ENCODE measurements around the gene HOXD11.

Gene HOXD11

GRCh38 chr2:176120364-176121189 lies 13.5 kb downstream of the HOXD11 start:
- no peak for DNase-seq (ENCODE audit: low read depth)

DNA sequence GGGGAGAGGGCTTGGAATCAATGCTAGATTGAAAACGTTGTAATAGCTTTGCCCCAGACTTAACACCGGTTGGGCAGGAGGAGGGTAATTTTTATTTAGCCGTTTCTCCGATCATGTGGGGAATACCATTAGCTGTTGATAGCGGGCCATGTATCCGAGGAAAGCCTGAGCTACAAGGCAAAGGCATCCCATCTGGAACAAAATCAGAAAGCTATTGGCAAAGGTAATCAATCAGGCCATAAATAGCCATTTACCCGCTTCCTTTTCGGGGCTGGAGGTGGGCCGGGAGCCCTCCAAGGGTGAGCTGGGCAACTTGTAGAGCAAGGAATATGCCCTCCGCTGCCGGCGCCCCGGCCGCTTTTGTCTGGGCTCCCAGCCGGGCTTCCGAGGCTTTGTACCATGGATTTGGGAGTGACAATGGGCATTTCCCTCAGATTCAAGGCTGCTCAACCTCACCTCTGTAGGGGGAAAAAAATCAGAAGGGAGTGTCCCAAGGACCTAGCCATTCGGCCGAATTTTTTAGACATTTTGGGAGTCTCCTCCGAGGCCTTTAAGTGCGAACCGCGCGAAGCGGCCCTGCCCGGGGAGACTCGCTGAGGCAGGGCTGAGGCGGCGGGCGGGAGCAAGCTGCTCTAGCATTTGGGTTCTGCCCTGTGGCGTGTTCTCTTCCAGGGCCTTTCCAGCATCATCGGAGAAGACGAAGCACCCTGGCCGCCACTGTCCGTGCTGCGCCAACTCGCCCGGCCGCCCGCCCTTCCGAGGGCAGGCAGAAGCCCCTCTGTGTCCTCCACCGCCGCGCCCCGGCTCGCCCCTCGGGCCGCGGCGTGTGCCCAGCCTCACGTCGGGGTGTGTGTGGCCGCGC lies 14.3 kb downstream of the HOXD11 start:
- no peak for DNase-seq (ENCODE audit: low read depth)

DNA sequence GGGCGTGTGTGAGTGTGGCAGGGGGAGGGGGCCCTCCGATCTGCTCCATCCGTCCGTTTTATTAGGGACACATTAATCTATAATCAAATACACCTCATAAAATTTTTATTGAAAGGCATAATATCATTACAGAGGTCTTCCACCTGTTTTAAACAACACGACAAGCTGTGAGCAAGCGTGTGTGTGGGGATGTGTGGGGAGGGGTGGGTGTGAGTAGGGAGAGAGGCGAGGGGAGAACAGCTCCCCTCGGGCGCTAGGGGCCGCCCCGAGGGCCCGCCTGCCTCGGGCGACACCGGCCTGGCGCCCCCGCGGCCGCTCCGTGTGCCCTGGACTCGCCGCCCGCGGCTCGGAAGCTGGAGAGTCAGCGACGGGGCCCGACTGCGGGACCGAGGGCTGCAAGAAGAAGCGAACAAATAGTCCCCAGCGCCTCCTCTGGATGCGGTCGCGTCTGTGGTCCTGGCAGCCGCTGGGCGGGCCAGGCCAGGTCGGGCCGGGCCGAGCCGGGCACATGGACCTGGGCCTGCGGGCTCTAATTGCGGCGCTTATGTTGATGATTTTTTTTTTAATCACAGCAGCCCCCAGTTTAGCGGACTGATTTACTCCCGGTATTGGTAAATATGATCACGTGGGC lies 15.1 kb downstream of the HOXD11 start:
- no peak for DNase-seq (ENCODE audit: low read depth)

GRCh38 chr2:176122683-176123410 lies 15.8 kb downstream of the HOXD11 start, which contains the start of gene HOXD9:
Gene HOXD9, plus strand, starts transcription at chr2:176122719. Its CDS starts 50 bp downstream, at chr2:176122769.
- no peak for DNase-seq (ENCODE audit: low read depth)

GRCh38 chr2:176123411-176124109 lies 16.5 kb downstream of the HOXD11 start:
- DNase-seq (ENCODE audit: low read depth): no peak

DNA sequence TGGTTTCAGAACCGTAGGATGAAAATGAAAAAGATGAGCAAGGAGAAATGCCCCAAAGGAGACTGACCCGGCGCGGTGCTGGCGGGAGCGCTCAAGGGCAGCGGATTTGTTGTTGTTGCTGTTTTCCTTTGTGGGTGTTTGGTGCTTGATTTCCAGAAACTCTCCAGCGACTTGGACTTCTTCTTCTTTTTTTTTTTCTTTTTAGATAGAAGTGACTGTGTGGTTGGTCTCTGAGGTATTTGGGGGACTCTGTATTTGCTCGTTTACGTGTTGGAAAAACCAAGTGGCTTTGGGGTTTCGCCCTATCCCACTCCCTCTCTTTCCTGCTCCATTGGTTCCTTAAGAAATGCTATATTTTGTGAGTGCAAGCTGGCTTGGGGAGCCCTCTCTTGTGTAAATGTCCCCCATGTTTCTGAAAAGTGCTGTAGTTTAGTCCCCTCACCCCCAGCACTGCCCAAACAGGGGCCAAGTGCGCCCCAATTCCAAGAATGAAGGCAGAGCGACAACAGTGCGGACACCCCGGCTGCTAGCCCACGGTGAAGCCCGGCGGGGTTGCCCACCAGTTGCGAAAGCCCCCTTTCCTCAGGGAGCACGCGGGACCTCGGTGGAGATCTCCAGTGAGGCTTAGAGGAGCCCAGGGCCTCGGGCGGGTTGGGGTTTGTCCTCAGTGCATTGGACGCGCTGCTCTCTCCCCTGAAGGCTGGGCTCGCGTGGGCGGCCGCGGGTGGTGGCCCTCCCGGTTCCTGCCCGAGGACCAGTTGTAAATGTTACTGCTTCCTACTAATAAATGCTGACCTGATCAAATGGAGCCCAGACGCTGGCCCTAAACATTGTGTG lies 17.2 kb downstream of the HOXD11 start:
- no peak for DNase-seq (ENCODE audit: low read depth)

DNA sequence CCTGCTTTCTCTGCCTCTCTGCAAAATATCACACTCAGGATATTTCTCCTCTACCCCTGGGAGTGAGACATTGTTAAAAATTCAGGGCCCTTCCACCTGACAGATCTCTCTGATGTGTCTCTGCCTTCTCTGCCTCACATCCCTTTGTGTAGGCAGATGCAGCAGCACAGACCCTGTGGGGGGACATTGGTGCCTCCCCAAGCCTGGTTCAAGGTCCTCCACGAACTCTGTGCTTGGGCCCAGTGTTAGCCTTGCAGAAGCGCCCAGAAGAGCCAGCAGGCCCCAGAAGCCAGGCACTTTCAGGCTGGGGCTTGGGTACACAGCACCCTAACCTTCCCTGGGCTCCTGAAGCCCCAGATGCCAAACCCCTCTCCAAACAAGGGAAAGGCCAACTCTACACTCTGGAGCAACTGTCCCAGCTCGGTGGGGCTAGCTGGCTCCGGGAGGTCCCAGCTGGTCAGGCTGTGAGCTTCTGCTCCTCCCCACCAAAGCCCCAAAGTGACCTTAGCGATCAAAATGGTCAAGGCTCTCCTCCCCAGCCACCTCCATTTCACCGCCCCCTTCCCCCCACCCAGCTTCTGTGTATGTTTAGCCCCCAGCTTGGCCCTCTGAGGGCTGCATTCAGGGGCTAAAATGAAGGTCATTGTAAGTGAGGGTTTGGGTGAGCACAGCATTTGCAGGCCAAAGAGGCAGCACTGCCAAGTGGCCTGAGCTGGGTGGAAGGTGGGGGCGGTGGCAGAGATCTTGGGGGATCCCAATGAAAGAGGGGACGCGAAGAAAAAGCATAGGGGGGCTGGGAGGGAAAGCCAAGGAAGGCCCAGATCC lies 18.1 kb downstream of the HOXD11 start:
- DNase-seq (ENCODE audit: low read depth): no peak

DNA sequence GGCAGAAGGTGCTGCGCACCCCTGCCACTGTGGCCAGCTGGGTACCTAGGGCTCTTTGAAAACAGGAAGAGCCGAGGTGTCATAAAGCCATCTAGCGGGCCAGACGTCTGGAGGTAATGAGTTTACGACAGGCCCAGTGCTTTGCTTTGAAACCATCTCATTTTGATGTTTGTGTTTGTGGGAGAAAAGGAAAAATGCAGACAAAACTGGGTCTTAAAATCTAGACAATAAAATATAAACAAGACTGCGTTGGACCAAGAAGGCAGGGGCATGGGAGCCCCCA lies 18.6 kb downstream of the HOXD11 start:
- DNase-seq (ENCODE audit: low read depth): no peak

GRCh38 chr2:176126929-176127773 lies 20.1 kb downstream of the HOXD11 start:
- DNase-seq (ENCODE audit: low read depth): no peak

- no peak for DNase-seq (ENCODE audit: low read depth)
Measured at GRCh38 chr2:176127774-176128072, 20.6 kb downstream of the HOXD11 start.

DNA sequence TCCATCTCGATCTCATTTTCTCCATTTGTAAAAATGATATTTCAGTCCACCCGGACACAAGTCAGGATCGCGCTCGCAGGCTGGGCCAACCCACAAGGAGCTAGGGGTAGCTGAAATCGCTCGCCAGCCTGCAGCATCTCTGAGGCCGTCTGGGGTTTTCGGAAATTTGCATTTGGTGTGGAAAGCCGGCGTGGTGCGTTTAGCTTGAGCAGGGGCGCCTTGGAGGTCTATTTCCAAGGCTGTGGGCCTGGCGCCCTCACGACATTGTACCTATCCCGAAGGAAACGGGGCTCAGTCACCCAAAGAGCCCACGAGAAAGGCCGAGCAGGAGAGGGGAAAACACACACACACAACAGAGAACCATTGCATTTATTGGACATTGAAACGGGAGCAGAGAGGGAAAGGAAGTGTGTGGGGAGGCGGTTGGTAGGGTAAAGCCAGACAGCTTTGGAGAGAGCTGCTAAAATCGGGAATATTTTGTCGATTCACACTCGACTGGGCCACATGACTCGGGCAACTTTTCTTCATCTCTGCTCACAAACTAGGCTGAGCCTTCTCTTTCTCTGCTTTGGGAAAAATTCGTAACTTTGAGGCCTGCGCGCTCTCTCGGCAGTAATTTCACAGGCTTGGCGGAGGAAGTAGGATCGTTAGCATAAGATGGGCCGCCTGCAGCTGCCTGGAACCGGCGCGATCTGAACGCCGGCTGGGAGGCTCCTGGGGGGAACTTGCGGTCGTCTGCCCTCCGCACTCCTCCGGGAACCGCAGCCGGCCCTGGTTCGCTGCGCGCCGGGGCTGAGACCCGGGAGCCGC lies 21.3 kb downstream of the HOXD11 start:
- DNase-seq (ENCODE audit: low read depth): no peak

DNA sequence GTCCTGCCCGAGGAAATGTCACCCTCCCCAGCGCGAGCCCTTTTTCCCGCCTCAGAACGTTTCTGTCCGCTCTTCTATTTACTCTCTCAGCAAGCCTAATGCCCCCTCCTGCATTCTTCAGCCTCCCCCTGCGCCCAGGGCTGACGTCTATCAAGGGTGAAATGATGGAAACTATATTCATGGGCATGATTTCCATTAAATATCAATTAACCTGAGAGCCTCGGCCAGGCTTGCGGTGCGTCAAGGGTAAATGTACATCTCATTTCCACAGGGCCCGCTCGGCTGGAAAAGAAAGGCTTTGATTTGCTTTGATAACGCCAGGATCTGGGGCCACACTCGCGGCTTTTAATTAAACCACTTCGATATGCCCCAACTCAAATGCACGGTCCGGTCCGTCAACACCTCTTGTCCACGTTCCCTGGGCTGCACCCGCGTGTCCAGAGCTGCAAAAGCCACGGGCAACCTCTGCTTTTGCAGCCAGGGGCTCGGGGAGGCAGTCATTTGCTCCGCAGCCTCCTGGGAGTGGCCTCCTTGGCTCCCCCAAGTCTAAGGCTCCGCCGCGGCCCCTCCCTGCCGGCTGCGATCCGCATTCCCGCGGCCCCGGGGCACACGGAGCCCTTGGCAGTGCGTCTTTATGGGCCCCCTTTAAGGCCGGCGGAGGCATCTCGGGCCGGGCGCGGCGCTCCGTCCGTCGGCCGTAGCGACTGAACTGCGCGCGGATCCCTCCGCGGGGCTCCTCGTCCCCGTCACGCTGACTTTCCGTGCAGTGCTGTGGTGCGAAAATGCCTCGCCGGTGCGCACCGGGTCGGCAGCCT lies 22.1 kb downstream of the HOXD11 start, which contains the start of gene HOXD8:
HOXD8 (plus strand) TSS at position 724 of the 815 bp plus-strand sequence. CDS start 662 bp downstream, outside the sequence.
- no peak for DNase-seq (ENCODE audit: low read depth)

DNA sequence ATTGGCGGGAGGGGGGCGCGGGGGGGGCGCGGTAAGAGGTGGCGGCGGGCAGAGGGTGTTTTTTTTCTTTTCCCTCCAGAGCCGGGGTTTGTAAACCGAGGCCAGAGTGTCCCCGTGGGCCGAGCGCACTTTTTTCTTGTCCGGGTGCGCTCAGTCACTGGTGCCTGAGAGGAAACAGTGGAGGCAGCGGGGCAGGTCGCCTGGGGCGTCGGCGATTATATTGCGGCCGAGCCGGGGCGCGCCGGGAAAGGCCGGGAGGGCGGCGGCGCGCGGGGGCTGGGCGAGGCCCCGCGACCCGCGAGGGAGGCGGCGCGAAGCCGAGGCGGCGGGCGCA lies 22.7 kb downstream of the HOXD11 start:
- no peak for DNase-seq (ENCODE audit: low read depth)

DNA sequence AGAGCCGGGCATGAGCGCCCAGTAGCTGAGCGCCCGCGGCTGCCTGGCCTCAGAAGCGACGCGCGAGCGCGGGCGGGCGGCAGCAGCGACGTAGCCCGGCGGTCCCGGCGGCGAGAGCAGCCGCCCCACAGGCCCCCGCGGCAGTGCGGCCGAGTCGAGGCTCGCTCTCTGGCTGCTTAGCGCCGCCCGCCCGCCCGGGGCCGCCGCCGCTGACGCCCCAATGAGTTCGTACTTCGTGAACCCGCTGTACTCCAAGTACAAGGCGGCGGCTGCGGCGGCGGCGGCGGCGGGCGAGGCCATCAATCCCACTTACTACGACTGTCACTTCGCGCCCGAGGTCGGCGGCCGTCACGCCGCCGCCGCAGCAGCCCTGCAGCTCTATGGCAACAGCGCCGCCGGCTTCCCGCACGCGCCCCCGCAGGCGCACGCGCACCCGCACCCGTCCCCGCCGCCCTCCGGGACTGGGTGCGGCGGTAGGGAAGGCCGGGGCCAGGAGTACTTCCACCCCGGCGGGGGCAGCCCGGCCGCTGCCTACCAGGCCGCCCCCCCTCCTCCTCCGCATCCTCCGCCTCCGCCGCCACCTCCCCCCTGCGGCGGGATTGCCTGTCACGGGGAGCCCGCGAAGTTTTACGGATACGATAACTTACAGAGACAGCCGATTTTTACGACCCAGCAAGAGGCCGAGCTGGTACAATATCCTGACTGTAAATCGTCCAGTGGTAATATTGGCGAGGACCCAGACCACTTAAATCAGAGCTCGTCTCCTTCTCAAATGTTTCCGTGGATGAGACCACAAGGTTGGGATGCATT lies 23.3 kb downstream of the HOXD11 start:
- no peak for DNase-seq (ENCODE audit: low read depth)

DNA sequence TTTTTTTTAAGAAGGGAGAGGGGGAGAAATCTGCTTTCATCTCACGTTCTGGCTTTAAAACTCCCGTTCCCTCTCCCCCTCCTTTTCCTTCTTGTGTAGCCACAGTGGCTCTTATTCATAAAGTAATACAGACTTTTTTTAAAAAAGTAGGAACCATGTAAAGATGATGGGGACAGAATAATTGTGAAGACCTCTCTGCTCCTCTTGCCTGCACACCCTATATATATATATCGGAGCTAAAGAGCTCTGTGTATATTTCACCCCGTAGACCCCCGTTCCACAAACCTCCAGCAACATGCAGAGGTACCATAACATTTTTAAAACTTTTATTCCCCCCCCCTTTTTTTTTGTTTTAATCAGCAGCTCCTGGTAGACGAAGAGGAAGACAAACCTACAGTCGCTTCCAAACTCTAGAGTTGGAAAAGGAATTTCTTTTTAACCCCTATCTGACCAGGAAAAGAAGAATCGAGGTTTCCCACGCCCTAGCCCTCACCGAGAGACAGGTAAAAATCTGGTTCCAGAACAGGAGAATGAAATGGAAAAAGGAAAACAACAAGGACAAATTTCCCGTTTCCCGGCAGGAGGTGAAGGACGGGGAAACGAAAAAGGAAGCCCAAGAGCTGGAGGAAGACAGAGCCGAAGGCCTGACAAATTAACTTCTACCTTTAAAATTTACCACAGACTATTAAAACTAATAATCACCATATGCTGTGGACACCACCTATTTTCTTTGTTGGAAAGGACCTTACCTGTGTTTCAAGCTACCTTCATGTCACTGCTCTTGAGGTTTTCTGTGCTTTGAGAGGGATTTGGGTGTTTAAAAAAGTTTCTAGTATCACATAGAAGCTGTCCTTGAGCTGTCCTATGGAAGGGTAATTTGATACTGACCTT lies 24.1 kb downstream of the HOXD11 start:
- no peak for DNase-seq (ENCODE audit: low read depth)

DNA sequence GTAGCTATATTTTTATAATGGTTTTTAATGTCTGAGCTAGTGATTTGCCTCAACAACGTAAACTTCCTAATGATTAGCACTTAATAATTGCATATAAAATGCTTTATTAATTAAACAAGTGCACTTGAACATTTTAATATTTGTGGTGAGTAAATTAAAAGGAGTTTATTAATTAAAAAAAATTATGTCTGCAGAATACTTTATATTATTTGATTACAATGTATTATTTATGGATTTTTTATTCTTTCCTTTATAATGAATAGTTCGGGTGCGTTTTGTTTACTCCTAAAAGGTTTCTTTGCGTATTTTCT lies 24.7 kb downstream of the HOXD11 start:
- no peak for DNase-seq (ENCODE audit: low read depth)
